Tibial artery (tissue), 4 donors: ENCODE data around the gene SNAPC4.
A peak's percentile ranks its signal among the peaks of the same experiment; 100 is the strongest.

Source experiments
- DNase-seq, 2 donors: peaks; one replicate each; pipeline ENCODE4 v3.0.0-alpha.2; 2019
- H3K27ac ChIP-seq, 2 donors: fragments of 200-600 bp; sonication (generic) in 1 of 2; 1 replicate in 1 of 2; 2 replicates in 1 of 2; pipeline ENCODE4 v1.5.1; 2018 to 2019; ENCODE audit warnings: mild to moderate bottlenecking in 1 of 2
- H3K27me3 ChIP-seq, 2 donors: fragments of 200-600 bp; sonication (generic) in 1 of 2; one replicate each; pipeline versions ENCODE4 v1.5.1 to v1.6.0; 2016 to 2019
- H3K36me3 ChIP-seq, 3 donors: fragments of 200-600 bp; sonication (generic) in 2 of 3; one replicate each; pipeline ENCODE4 v1.5.1; 2016 to 2019; ENCODE audit warnings: mild to moderate bottlenecking in 2 of 3
- H3K4me1 ChIP-seq, 4 donors: fragments of 200-600 bp; sonication (generic) in 2 of 4; 1 replicate in 3 of 4; 2 replicates in 1 of 4; pipeline ENCODE4 v1.5.1; 2016 to 2019
- H3K4me3 ChIP-seq, 2 donors: fragments of 200-600 bp; sonication (generic) in 1 of 2; 1 replicate in 1 of 2; 2 replicates in 1 of 2; pipeline ENCODE4 v1.5.1; 2018 to 2019; ENCODE audit warnings: mild to moderate bottlenecking in 2 of 2
- H3K9me3 ChIP-seq, 3 donors: fragments of 200-600 bp; sonication (generic) in 1 of 3; one replicate each; pipeline ENCODE4 v1.5.1; 2016 to 2019
- CTCF ChIP-seq, 2 experiments: fragments of 200-600 bp in 1 of 2; fragments of 450-650 bp in 1 of 2; IDR thresholded peaks; one replicate each; pipeline ENCODE4 v1.5.1; 2017 to 2019; ENCODE audit warnings: antibody characterized with exemption in 2 of 2, mild to moderate bottlenecking in 1 of 2, moderate library complexity in 1 of 2
- intact Hi-C: fragments of 100-400 bp; cut with DNase I; formaldehyde crosslinking; loops from one replicate; pipeline ENCODE4 v1.15.0; 2023; ENCODE audit warnings: low total_unique reads

Gene SNAPC4

DNA sequence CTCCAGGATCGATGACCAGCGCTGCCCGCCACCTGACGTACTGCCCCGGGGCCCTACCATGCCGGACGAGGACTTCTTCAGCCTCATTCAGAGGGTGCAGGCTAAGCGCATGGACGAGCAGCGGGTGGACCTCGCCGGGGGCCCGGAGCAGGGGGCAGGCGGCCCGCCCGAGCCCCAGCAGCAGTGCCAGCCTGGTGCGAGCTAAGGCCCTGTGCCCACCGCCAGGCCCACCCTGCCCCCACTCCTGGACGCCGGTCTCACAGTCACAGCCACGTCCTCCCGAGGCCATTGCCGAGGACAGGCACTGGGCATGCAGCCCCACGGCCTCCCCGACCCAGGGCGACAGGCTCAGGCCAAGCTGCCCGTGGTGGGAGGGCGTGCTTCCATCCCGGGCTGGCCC, 42.0 kb downstream of the SNAPC4 start:
- intact Hi-C loops, result no loop called here
- TF ChIP-seq CTCF (IDR thresholded peaks at IDR 0.05), result no peak
- Histone ChIP-seq H3K27ac (no peak overlapping the region), H3K36me3 (peaks cover 0 to 57% (median 12%) of the 10 kb centered on the region in 3 donors), H3K4me1 (peaks cover 0 to 25% (median 9%) of the 10 kb centered on the region in 4 donors), H3K4me3 (no peak overlapping the region), H3K9me3 (no peaks in the 10 kb centered on the region), H3K27me3 (no peaks in the 10 kb centered on the region)
- no peak for DNase-seq

- DNase-seq, result no peak
These were observed 42.7 kb downstream of the SNAPC4 start for GRCh38 chr9:136357202-136357725.

GRCh38 chr9:136355616-136356557, 44.1 kb downstream of the SNAPC4 start:
- TF ChIP-seq CTCF (IDR thresholded peaks at IDR 0.05), result no peak
- H3K27ac ChIP-seq, result no peak overlapping the region

More at GRCh38 chr9:136357202-136357725, 42.7 kb downstream of the SNAPC4 start:
- H3K9me3 ChIP-seq, result no peaks in the 10 kb centered on the region
- H3K4me1 ChIP-seq, result peaks cover 0 to 17% (median 2%) of the 10 kb centered on the region in 4 donors
- intact Hi-C loops, result no loop called here
- no peak overlapping the region for H3K4me3 ChIP-seq
- no peak for TF ChIP-seq CTCF (IDR thresholded peaks at IDR 0.05)
- H3K36me3 ChIP-seq, result peaks cover 0 to 57% (median 12%) of the 10 kb centered on the region in 3 donors
- H3K27me3 ChIP-seq, result no peaks in the 10 kb centered on the region
- H3K27ac ChIP-seq, result no peak overlapping the region

DNA sequence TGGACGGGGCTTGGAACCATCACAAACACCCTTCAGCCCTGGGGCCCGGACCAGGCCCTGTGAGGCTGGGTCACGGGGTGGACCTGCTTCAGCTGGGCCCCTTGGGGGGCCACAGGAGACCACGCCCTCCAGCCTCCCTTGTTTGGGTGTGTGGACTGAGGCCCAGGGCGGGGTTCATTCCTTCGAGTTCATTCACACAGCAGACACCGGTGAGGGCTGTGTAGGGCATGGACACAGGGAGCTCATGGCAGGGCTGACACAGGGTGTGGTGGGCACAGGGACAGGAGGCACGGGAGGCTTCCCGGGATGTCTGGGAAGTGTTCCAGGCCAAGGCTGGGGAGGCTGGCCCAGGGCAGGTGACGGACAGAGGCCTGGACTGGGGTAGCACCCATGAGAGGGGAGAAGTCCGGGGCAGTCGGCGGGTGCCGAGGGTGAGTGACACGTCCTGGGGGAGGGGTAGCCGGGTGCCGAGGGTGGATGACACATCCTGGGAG, 45.3 kb downstream of the SNAPC4 start:
- H3K4me1 ChIP-seq, result peaks cover 0 to 5% (median 2%) of the 10 kb centered on the region in 4 donors
- no peak overlapping the region for H3K4me3 ChIP-seq
- no peak for TF ChIP-seq CTCF (IDR thresholded peaks at IDR 0.05)
- H3K9me3 ChIP-seq, result no peaks in the 10 kb centered on the region
- H3K36me3 ChIP-seq, result peaks cover 0 to 46% (median 14%) of the 10 kb centered on the region in 3 donors
- H3K27ac ChIP-seq, result peak overlapping the region; percentile 12 to 17
- intact Hi-C loops, result no loop called here
- no peaks in the 10 kb centered on the region for H3K27me3 ChIP-seq
- DNase-seq, result no peak

More at GRCh38 chr9:136355616-136356557, 44.1 kb downstream of the SNAPC4 start:
- Histone ChIP-seq H3K36me3 (peaks cover 0 to 44% (median 12%) of the 10 kb centered on the region in 3 donors), H3K9me3 (no peaks in the 10 kb centered on the region), H3K4me3 (no peak overlapping the region), H3K27me3 (no peaks in the 10 kb centered on the region), H3K4me1 (peaks cover 0 to 14% (median 2%) of the 10 kb centered on the region in 4 donors)
- no peak for DNase-seq
- intact Hi-C loops, result no loop called here

- H3K27me3 ChIP-seq, result no peaks in the 10 kb centered on the region
- H3K27ac ChIP-seq, result peak overlapping the region in 1 of 2 donors; percentile 17
- intact Hi-C loops, result no loop called here
- peaks cover 0 to 46% (median 21%) of the 10 kb centered on the region in 3 donors for H3K36me3 ChIP-seq
- H3K9me3 ChIP-seq, result no peaks in the 10 kb centered on the region
- no peak for DNase-seq
- no peak overlapping the region for H3K4me3 ChIP-seq
- TF ChIP-seq CTCF (IDR thresholded peaks at IDR 0.05), result no peak
- peaks cover 0 to 5% (median 2%) of the 10 kb centered on the region in 4 donors for H3K4me1 ChIP-seq
These were observed 46.0 kb downstream of the SNAPC4 start for GRCh38 chr9:136353757-136354488.
